ENCODE data around the gene LRRTM4.

LRRTM4 gene

DNA sequence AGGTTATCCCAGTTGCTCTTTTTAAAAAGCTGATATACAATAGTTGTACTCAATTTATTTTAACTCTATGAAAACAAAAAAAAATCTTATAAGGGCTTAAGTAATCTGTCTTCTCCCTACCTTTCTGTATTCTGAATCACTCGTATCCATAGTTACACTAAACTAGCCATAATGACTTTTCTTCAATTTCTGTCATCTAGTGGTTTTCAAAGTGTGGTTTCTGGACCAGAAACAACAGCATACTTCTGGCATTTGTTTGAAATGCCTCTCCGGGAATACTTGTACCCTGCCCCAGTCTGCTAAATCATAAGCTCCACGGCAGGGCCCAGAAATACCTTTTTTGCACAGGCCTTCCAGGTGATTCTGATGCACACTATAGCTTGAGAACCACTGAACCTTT lies 253.6 kb downstream of the LRRTM4 start:
- no peak for TF ChIP-seq EZH2 (IDR thresholded peaks at IDR 0.05; ENCODE audit: borderline replicate concordance, low read length)
- TF ChIP-seq, protein P1, sequence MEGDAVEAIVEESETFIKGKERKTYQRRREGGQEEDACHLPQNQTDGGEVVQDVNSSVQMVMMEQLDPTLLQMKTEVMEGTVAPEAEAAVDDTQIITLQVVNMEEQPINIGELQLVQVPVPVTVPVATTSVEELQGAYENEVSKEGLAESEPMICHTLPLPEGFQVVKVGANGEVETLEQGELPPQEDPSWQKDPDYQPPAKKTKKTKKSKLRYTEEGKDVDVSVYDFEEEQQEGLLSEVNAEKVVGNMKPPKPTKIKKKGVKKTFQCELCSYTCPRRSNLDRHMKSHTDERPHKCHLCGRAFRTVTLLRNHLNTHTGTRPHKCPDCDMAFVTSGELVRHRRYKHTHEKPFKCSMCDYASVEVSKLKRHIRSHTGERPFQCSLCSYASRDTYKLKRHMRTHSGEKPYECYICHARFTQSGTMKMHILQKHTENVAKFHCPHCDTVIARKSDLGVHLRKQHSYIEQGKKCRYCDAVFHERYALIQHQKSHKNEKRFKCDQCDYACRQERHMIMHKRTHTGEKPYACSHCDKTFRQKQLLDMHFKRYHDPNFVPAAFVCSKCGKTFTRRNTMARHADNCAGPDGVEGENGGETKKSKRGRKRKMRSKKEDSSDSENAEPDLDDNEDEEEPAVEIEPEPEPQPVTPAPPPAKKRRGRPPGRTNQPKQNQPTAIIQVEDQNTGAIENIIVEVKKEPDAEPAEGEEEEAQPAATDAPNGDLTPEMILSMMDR (IDR thresholded peaks at IDR 0.05; ENCODE audit: low read length) = no peak
- Histone ChIP-seq H4K20me1 (ENCODE audit: insufficient read depth, low read length) (no peaks in the 10 kb centered on the region), H2AFZ (ENCODE audit: low read length) (no peak overlapping the region), H3K4me1 (ENCODE audit: insufficient read depth, low read length, severe bottlenecking) (no peaks in the 10 kb centered on the region), H3K4me3 (ENCODE audit: low read depth, low read length, poor library complexity, severe bottlenecking) (no peak overlapping the region), H3K79me2 (ENCODE audit: insufficient read depth, low read length) (no peaks in the 10 kb centered on the region), H3F3A (ENCODE audit: insufficient read depth, low read length) (no peaks in the 10 kb centered on the region), H3K36me3 (ENCODE audit: insufficient read depth, low read length) (no peaks in the 10 kb centered on the region), H3K27ac (ENCODE audit: low read depth, low read length, poor library complexity, severe bottlenecking) (no peak overlapping the region), H3K27me3 (ENCODE audit: insufficient read depth, low read length) (no peaks in the 10 kb centered on the region), H3K4me2 (ENCODE audit: low read length) (no peak overlapping the region), H3K9ac (ENCODE audit: low read length) (no peak overlapping the region), H3K9me3 (ENCODE audit: low read length) (no peaks in the 10 kb centered on the region), H3K9me2 (ENCODE audit: low read depth, low read length) (no peaks in the 10 kb centered on the region)

DNA sequence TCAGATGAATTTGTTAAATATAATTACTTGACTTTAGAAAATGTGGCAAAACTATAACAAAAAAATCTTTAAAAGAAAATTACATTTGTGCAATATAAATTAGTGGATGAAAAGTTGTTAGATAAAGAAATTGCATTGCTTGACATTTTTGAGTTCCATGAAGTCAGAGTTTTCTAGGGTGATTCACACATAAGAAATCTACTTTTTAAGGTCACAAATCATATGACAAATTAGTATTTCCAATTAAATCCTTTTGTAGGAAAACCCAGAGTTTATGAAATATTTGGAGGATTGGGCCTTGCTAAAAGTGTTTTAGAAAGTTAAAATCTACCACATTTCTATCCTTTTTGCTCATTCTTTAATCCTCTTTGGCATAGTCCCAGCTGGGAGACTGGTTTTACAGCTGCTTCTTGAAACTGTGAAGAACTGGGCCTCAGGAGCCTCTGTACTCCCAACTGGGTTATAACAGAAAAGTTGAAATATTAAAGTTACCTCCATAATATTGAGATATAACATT lies 289.2 kb downstream of the LRRTM4 start:
- Histone ChIP-seq H3K9me2 (ENCODE audit: low read depth, low read length) (no peaks in the 10 kb centered on the region), H2AFZ (ENCODE audit: low read length) (no peak overlapping the region), H3F3A (ENCODE audit: insufficient read depth, low read length) (no peaks in the 10 kb centered on the region), H3K4me1 (ENCODE audit: insufficient read depth, low read length, severe bottlenecking) (no peaks in the 10 kb centered on the region), H3K27ac (ENCODE audit: low read depth, low read length, poor library complexity, severe bottlenecking) (no peak overlapping the region), H3K4me2 (ENCODE audit: low read length) (no peak overlapping the region), H3K9ac (ENCODE audit: low read length) (no peak overlapping the region), H3K36me3 (ENCODE audit: insufficient read depth, low read length) (no peaks in the 10 kb centered on the region), H3K79me2 (ENCODE audit: insufficient read depth, low read length) (no peaks in the 10 kb centered on the region), H3K9me3 (ENCODE audit: low read length) (no peaks in the 10 kb centered on the region), H3K4me3 (ENCODE audit: low read depth, low read length, poor library complexity, severe bottlenecking) (no peak overlapping the region), H4K20me1 (ENCODE audit: insufficient read depth, low read length) (no peaks in the 10 kb centered on the region), H3K27me3 (ENCODE audit: insufficient read depth, low read length) (no peaks in the 10 kb centered on the region)
- no peak for TF ChIP-seq EZH2 (IDR thresholded peaks at IDR 0.05; ENCODE audit: borderline replicate concordance, low read length)
- TF ChIP-seq, protein P1 (IDR thresholded peaks at IDR 0.05; ENCODE audit: low read length) = no peak

DNA sequence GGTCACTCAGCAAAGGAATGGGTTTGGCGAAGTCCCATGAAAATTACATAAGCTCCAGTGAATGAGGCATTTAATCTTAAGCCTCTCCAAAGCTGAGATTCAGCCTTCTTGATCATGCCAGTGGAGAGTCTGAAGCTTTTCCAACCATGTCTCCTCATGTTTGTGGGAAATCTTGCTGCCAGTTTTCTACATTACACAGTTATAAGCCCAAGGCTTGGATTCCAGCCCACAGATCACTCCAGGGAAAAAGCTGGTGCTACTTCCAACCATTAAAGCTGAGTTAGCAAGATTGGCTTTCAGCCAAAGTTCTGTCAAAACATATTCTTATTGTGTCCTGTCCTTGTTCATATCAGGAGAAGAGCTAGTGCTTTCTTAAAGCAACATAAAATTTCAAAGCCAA lies 293.8 kb downstream of the LRRTM4 start:
- no peaks in the 10 kb centered on the region for H3K36me3 ChIP-seq (ENCODE audit: insufficient read depth, low read length)
- H3K4me3 ChIP-seq (ENCODE audit: low read depth, low read length, poor library complexity, severe bottlenecking) = no peak overlapping the region
- H3K4me2 ChIP-seq (ENCODE audit: low read length) = no peak overlapping the region
- H3K27me3 ChIP-seq (ENCODE audit: insufficient read depth, low read length) = no peaks in the 10 kb centered on the region
- no peaks in the 10 kb centered on the region for H4K20me1 ChIP-seq (ENCODE audit: insufficient read depth, low read length)
- no peaks in the 10 kb centered on the region for H3K9me2 ChIP-seq (ENCODE audit: low read depth, low read length)
- TF ChIP-seq, protein P1 (IDR thresholded peaks at IDR 0.05; ENCODE audit: low read length) = no peak
- no peak for TF ChIP-seq EZH2 (IDR thresholded peaks at IDR 0.05; ENCODE audit: borderline replicate concordance, low read length)
- H3K4me1 ChIP-seq (ENCODE audit: insufficient read depth, low read length, severe bottlenecking) = no peaks in the 10 kb centered on the region
- no peaks in the 10 kb centered on the region for H3F3A ChIP-seq (ENCODE audit: insufficient read depth, low read length)
- H3K79me2 ChIP-seq (ENCODE audit: insufficient read depth, low read length) = no peaks in the 10 kb centered on the region
- H3K9ac ChIP-seq (ENCODE audit: low read length) = no peak overlapping the region
- no peak overlapping the region for H3K27ac ChIP-seq (ENCODE audit: low read depth, low read length, poor library complexity, severe bottlenecking)
- no peaks in the 10 kb centered on the region for H3K9me3 ChIP-seq (ENCODE audit: low read length)
- H2AFZ ChIP-seq (ENCODE audit: low read length) = no peak overlapping the region

Data from OCI-LY1 (cell line).